ENCODE data around the gene TMEM256. TPM values are rescaled to one million over a fixed set of nuclear protein-coding genes. Genes with fewer than 3 reads are reported as not detected.

Gene TMEM256
- total and polyA plus RNA-seq, 9 of the 15 experiments (the other 6 are each of a cell fraction or from before 2014, with no cell fraction given), result 43.4 to 177 (median 68.5) TPM

GRCh38 chr17:7417056-7417655 lies 13.3 kb upstream of the TMEM256 start:
- ChIA-PET POLR2A (interaction anchor here (0.6 to 0.7 kb wide), 2 partner anchors 19 to 44 kb away, joined by 3 read pairs; no protein-coding TSS in a partner anchor), CTCF (ENCODE audit: low intra/inter-chr PET ratio) (no interaction called here)
- Histone ChIP-seq H3K9me3 (replicated peaks; ENCODE audit: control insufficient read depth, insufficient read depth, low read depth, low read length) (no peaks in the 10 kb centered on the region), H3K9me1 (ENCODE audit: control insufficient read depth, insufficient read depth, low read length) (no peaks in the 10 kb centered on the region), H3K4me1 (replicated peaks in 1 of 2; ENCODE audit: control insufficient read depth in 2 of 2, insufficient read depth in 2 of 2, low read length in 2 of 2) (peaks cover 0 to 10% of the 10 kb centered on the region in 2 experiments; a peak in 2 of 5 replicates), H2AFZ (ENCODE audit: low read depth, low read length) (no peak overlapping the region), H3K36me3 (ENCODE audit: control insufficient read depth, insufficient read depth, low read length) (no peaks in the 10 kb centered on the region), H3K4me3 (no peak overlapping the region), H3K79me2 (ENCODE audit: control insufficient read depth, insufficient read depth, low read length) (no peaks in the 10 kb centered on the region), H3K27me3 (ENCODE audit: control insufficient read depth in 2 of 2, insufficient read depth in 2 of 2, low read length in 2 of 2) (no peaks in the 10 kb centered on the region), H3K27ac (ENCODE audit: extremely low read depth, low read depth, low read length) (no peak overlapping the region), H3K4me2 (ENCODE audit: insufficient read depth, low read length) (no peak overlapping the region), H3K9ac (ENCODE audit: insufficient read depth in 1 of 2, low read depth in 2 of 2, low read length in 2 of 2) (peak overlapping the region in 1 of 2 experiments; percentile 64; a peak in 1 of 4 replicates), H4K20me1 (replicated peaks; ENCODE audit: control insufficient read depth, insufficient read depth, low read length) (no peaks in the 10 kb centered on the region)
- DNase-seq (ENCODE audit: extremely low read depth in 1 of 4, low spot score in 3 of 4), result no peak
- 100% methylated on average over 4 of the region's 54 CpGs for WGBS (ENCODE audit: insufficient coverage, low coverage, missing lambda C conversion rate)
- intact Hi-C loops (cut with micrococcal nuclease) (no loop called here), in situ Hi-C loops (cut with MboI) (no loop called here)
- no TSS peak for BruUV-seq (replicated peaks)
- FAIRE-seq, result no peak
- no peak for ATAC-seq
- peak; percentile 47; the same call in 1 of the 2 replicates for TF ChIP-seq ZBTB33 (CRISPR knock-in tag; IDR thresholded peaks at IDR 0.05)
- no peak for TF ChIP-seq GTF2E2 (tag; IDR thresholded peaks at IDR 0.05)
- TF ChIP-seq, protein P1, sequence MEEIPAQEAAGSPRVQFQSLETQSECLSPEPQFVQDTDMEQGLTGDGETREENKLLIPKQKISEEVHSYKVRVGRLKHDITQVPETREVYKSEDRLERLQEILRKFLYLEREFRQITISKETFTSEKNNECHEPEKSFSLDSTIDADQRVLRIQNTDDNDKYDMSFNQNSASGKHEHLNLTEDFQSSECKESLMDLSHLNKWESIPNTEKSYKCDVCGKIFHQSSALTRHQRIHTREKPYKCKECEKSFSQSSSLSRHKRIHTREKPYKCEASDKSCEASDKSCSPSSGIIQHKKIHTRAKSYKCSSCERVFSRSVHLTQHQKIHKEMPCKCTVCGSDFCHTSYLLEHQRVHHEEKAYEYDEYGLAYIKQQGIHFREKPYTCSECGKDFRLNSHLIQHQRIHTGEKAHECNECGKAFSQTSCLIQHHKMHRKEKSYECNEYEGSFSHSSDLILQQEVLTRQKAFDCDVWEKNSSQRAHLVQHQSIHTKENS (CRISPR knock-in tag; IDR thresholded peaks at IDR 0.05), result no peak
